PFSK-1 (cell line): ENCODE results near the gene ASIC5.

ENCODE experiments used
- POLR2AphosphoS5 ChIP-seq: IDR thresholded peaks from 2 replicates; pipeline ENCODE4 v1.6.1; 2012; ENCODE audit warnings: low read depth, mild to moderate bottlenecking, control low read depth, low read length, moderate library complexity
- TAF1 ChIP-seq: IDR thresholded peaks from 2 replicates; pipeline ENCODE4 v1.6.1; 2012; ENCODE audit warnings: low read length, control low read depth, borderline replicate concordance; ENCODE audit not compliant: insufficient read depth
- TF ChIP-seq, protein P1 (sequence below), 2 experiments: IDR thresholded peaks; 2 replicates each; pipeline versions ENCODE4 v1.6.1 to v1.8.0; 2011 to 2012; ENCODE audit warnings: low read depth in 2 of 2, low read length in 2 of 2, control low read depth in 1 of 2, inconsistent platforms in 1 of 2, mild to moderate bottlenecking in 1 of 2, moderate library complexity in 1 of 2; ENCODE audit not compliant: insufficient read depth in 1 of 2

DNA sequence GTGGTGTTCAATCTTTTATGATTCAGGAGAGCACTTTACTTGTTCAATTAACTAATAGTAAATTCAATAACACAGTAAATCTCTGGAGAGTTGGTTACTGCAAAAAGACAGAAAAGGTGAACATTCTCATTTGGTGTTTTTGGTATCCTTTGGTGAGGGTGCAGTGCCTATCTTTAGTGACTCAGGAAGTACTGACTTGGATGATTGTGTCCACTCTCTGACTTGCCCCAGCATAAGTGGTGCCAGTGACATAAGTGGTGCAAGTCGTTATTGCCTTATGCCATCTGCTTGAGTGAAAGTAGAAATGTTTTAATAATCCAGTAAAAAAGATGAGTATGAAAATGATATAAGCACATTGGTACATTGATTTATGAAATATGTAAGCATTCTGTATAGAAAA is 80.2 kb downstream of the ASIC5 start:
- TF ChIP-seq TAF1 (no peak), POLR2AphosphoS5 (no peak)
- TF ChIP-seq, protein P1, sequence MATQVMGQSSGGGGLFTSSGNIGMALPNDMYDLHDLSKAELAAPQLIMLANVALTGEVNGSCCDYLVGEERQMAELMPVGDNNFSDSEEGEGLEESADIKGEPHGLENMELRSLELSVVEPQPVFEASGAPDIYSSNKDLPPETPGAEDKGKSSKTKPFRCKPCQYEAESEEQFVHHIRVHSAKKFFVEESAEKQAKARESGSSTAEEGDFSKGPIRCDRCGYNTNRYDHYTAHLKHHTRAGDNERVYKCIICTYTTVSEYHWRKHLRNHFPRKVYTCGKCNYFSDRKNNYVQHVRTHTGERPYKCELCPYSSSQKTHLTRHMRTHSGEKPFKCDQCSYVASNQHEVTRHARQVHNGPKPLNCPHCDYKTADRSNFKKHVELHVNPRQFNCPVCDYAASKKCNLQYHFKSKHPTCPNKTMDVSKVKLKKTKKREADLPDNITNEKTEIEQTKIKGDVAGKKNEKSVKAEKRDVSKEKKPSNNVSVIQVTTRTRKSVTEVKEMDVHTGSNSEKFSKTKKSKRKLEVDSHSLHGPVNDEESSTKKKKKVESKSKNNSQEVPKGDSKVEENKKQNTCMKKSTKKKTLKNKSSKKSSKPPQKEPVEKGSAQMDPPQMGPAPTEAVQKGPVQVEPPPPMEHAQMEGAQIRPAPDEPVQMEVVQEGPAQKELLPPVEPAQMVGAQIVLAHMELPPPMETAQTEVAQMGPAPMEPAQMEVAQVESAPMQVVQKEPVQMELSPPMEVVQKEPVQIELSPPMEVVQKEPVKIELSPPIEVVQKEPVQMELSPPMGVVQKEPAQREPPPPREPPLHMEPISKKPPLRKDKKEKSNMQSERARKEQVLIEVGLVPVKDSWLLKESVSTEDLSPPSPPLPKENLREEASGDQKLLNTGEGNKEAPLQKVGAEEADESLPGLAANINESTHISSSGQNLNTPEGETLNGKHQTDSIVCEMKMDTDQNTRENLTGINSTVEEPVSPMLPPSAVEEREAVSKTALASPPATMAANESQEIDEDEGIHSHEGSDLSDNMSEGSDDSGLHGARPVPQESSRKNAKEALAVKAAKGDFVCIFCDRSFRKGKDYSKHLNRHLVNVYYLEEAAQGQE (IDR thresholded peaks at IDR 0.05; ENCODE audit: insufficient read depth in 1 of 2, low read depth in 2 of 2, low read length in 2 of 2) = no peak
